ENCODE data around the gene PRELP. TPM values are rescaled to one million over a fixed set of nuclear protein-coding genes. Genes with fewer than 3 reads are reported as not detected.

The PRELP gene
- total RNA-seq, 4 donors from 2014 or later: 100 to 186 (median 165) TPM

GRCh38 chr1:203492748-203493130 is 17.1 kb downstream of the PRELP start:
- DNase-seq (ENCODE audit: extremely low spot score): no peak
- H3K4me1 ChIP-seq: peaks cover 6 to 24% (median 15%) of the 10 kb centered on the region in 4 donors
- H3K27me3 ChIP-seq: no peaks in the 10 kb centered on the region
- intact Hi-C loops (cut with DNase I): no loop called here
- TF ChIP-seq POLR2A (IDR thresholded peaks at IDR 0.05; ENCODE audit: low read depth): no peak
- TF ChIP-seq EP300 (IDR thresholded peaks at IDR 0.05): no peak
- TF ChIP-seq CTCF (IDR thresholded peaks at IDR 0.05): no peak
- no peak for TF ChIP-seq POLR2AphosphoS5 (IDR thresholded peaks at IDR 0.05)
- H3K4me3 ChIP-seq: no peak overlapping the region
- 84% methylated on average over 6 of the region's 6 CpGs for WGBS
- H3K36me3 ChIP-seq: peaks cover 0 to 17% (median 2%) of the 10 kb centered on the region in 4 donors
- H3K9me3 ChIP-seq: no peaks in the 10 kb centered on the region
- no peak overlapping the region for H3K27ac ChIP-seq (replicated peaks in 1 of 4)

DNA sequence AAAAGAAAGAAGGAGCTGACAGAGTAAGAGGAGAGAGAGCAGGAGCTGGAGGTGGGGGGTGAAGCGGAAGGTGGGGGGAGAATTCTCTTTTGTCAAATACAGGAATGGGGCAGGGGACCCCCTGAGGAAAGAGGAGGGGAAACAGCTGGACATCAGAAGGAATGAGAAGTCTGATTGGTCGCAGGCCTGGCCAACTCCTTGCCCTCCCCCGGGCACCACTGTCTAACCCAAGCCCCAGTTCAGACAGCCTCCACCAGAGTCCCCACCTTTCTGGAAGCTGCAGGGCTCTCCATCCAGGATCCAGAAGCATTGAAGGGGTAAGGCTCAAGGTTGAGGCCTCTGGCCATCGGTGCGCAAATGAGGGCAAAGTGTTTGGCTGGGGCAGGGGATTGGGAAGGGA is 18.3 kb downstream of the PRELP start, which contains the start of gene OPTC:
OPTC (plus strand) TSS at position 253 of the 400 bp plus-strand sequence. CDS start 1,853 bp downstream, outside the sequence.
- DNase-seq (ENCODE audit: extremely low spot score): no peak
- Histone ChIP-seq H3K27ac (replicated peaks in 1 of 4) (no peak within 1 kb of the TSS), H3K9me3 (no peaks in the 10 kb centered on the region), H3K4me1 (peaks cover 0 to 18% (median 6%) of the 10 kb centered on the region in 4 donors), H3K27me3 (no peaks in the 10 kb centered on the region), H3K36me3 (peaks cover 0 to 11% (median 1%) of the 10 kb centered on the region in 4 donors), H3K4me3 (no peak within 1 kb of the TSS)
- WGBS: 91% methylated on average over 5 of the region's 5 CpGs
- TF ChIP-seq POLR2A (IDR thresholded peaks at IDR 0.05; ENCODE audit: low read depth) (no peak), CTCF (IDR thresholded peaks at IDR 0.05) (no peak), POLR2AphosphoS5 (IDR thresholded peaks at IDR 0.05) (no peak), EP300 (IDR thresholded peaks at IDR 0.05) (no peak)
- intact Hi-C loops (cut with DNase I): no loop called here

DNA sequence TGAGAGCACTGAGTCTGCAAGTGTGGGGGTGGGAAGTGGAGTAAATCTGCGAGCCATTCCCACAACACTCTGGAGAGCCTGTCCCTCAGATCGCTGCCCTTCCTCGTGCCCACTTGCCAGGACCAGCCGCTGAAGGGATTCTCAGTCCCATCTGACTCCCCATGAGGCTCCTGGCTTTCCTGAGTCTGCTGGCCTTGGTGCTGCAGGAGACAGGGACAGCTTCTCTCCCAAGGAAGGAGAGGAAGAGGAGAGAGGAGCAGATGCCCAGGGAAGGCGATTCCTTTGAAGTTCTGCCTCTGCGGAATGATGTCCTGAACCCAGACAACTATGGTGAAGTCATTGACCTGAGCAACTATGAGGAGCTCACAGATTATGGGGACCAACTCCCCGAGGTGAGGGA is 20.2 kb downstream of the PRELP start:
- Histone ChIP-seq H3K27ac (replicated peaks in 1 of 4) (no peak overlapping the region), H3K4me1 (peaks cover 0 to 17% (median 6%) of the 10 kb centered on the region in 4 donors), H3K9me3 (no peaks in the 10 kb centered on the region), H3K27me3 (no peaks in the 10 kb centered on the region), H3K4me3 (no peak overlapping the region), H3K36me3 (no peaks in the 10 kb centered on the region)
- TF ChIP-seq POLR2A (IDR thresholded peaks at IDR 0.05; ENCODE audit: low read depth) (no peak), POLR2AphosphoS5 (IDR thresholded peaks at IDR 0.05) (no peak), CTCF (IDR thresholded peaks at IDR 0.05) (no peak), EP300 (IDR thresholded peaks at IDR 0.05) (no peak)
- intact Hi-C loops (cut with DNase I): no loop called here
- DNase-seq (ENCODE audit: extremely low spot score): no peak
- 82% methylated on average over 4 of the region's 7 CpGs for WGBS

DNA sequence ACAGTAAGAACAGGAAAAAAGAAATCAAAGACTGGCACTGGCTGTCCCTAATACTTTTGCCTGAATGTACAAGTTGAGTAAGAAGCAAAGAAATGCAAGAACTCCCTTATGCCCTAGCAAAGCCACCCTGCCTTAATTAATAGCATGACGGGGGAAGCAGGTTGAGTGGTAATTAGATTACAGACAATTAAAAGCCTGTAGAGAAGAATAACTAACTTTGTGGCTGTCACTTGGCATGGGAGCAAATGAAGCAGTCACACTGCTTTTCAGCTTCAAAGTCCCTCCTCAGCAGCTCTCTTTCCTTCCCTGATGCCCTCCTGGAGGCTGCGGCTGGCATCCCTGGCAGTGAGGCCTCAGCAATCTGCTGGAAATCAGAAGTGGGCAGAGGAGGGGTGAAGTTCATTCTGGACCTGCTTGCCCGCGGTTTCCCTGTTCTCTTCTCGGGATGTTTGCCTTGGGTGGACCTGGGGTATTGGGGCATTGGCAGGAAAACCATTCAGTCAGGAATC is 21.7 kb downstream of the PRELP start:
- Histone ChIP-seq H3K27me3 (no peaks in the 10 kb centered on the region), H3K36me3 (no peaks in the 10 kb centered on the region), H3K9me3 (no peaks in the 10 kb centered on the region), H3K4me1 (peaks cover 0 to 15% (median 11%) of the 10 kb centered on the region in 4 donors), H3K4me3 (no peak overlapping the region), H3K27ac (replicated peaks in 1 of 4) (no peak overlapping the region)
- 84% methylated on average over 5 of the region's 5 CpGs for WGBS
- intact Hi-C loops (cut with DNase I): no loop called here
- TF ChIP-seq POLR2AphosphoS5 (IDR thresholded peaks at IDR 0.05): no peak
- no peak for TF ChIP-seq CTCF (IDR thresholded peaks at IDR 0.05)
- no peak for TF ChIP-seq POLR2A (IDR thresholded peaks at IDR 0.05; ENCODE audit: low read depth)
- no peak for TF ChIP-seq EP300 (IDR thresholded peaks at IDR 0.05)
- DNase-seq (ENCODE audit: extremely low spot score): no peak
